GM20000 (cell line): ENCODE data around the gene ANKLE2.
"Not testable (repeated sequence)": the region's sequence is repeated elsewhere in the genome, so short reads cannot be mapped to it uniquely, and the experiment has no call there.

Experiments
- DNase-seq: peaks from one replicate; pipeline ENCODE4 v3.0.0; 2012; ENCODE audit warnings: low spot score
- TF ChIP-seq, protein P1 (sequence below): IDR thresholded peaks from 2 replicates; pipeline ENCODE4 v1.5.1; 2012; ENCODE audit warnings: mild to moderate bottlenecking, control low read depth; ENCODE audit errors: extremely low read depth, missing control alignments

ANKLE2 gene

DNA sequence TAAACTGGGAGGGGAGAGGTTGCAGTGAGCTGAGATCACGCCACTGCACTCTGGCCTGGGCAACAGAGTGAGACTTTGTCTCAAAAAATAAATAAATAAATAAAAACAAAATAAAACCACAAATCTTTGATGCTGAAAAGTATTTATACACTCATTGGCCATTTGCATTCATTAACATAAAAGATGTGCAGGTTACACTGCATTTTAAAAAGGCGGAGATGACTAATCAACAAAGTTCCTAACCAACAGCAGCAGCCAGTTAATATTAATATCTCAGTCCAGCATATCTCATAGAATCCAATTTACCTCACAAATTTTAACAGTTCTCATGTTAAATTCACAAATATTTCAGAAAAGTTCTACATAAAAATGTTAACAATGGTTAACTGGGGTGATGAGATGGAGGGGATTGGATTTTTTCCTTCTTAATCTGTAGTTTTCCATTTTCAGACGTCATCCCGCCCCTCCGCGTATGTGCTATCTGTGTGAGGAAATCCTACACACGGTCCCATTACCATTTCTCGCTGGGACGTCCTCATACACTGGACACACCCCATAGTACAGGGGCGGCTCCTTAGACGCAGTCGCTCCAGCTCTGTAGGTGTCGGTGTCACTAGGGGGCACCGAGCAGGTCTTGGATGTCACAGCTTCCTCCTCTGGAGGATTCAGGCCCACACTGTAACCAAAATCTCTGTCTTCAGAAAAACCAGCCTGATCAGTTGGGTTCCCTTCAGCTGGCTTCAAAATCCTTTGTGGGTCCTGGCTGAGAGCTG is 7.3 kb downstream of the ANKLE2 start:
- TF ChIP-seq, protein P1, sequence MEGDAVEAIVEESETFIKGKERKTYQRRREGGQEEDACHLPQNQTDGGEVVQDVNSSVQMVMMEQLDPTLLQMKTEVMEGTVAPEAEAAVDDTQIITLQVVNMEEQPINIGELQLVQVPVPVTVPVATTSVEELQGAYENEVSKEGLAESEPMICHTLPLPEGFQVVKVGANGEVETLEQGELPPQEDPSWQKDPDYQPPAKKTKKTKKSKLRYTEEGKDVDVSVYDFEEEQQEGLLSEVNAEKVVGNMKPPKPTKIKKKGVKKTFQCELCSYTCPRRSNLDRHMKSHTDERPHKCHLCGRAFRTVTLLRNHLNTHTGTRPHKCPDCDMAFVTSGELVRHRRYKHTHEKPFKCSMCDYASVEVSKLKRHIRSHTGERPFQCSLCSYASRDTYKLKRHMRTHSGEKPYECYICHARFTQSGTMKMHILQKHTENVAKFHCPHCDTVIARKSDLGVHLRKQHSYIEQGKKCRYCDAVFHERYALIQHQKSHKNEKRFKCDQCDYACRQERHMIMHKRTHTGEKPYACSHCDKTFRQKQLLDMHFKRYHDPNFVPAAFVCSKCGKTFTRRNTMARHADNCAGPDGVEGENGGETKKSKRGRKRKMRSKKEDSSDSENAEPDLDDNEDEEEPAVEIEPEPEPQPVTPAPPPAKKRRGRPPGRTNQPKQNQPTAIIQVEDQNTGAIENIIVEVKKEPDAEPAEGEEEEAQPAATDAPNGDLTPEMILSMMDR, result no peak
- DNase-seq, result no peak

DNA sequence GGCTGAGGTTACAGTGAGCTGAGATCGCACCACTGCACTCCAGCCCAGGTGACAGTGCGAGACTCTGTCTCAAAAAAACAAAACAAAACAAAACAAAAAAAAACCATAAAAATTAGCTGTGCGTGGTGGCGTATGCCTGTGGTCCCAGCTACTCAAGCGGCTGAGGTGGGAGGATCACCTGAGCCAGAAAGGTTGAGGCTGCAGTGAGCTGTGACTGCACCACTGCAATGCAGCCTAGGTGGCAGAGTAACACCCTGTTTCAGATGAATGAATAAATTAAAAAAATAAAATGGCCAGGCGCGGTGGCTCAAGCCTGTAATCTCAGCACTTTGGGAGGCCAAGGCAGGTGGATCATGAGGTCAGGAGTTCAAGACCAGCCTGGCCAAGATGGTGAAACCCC is 8.0 kb downstream of the ANKLE2 start:
- not testable (repeated sequence) for DNase-seq

DNA sequence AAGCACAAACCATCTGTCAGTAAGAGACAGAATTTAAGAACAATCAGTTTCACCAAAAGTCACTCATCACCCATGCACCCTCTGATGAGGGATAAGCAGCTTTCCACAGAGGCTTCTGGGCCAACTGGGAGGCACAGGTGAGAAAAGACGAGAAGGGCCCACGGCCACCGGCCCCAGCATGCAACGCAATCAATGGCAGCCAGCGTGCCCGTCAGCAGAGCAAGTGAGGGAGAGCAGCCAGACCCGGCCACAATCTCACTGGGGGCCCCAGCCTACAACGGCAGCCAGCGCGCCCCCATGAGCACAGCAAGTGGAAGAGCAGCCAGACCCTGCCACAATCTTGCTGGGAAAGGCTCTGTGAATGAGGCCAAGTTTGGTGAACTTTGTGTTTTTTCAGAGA is 13.3 kb downstream of the ANKLE2 start:
- DNase-seq, result no peak

DNA sequence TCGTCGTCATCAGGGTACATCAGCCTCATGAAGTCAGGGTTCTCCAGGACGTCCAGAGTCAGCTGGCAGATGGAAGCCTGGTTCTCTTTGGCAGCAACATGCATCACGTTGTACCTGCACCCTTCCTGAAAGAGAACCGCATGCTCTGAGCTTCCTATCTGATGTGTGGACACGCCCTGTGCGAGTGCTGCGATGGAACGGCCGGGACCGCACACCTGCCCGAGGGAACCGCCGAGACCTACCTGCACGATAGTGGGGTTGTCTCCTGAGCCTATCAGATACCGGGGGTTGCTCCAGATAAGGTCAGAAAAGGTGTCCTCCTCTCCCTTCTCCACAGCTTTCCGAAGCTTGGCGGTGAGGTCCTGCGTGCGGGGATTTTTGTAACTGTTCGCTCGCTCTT is 13.7 kb downstream of the ANKLE2 start:
- TF ChIP-seq, protein P1, result no peak
- DNase-seq, result no peak

More for the DNA sequence above, 13.3 kb downstream of the ANKLE2 start:
- TF ChIP-seq, protein P1, result no peak

DNA sequence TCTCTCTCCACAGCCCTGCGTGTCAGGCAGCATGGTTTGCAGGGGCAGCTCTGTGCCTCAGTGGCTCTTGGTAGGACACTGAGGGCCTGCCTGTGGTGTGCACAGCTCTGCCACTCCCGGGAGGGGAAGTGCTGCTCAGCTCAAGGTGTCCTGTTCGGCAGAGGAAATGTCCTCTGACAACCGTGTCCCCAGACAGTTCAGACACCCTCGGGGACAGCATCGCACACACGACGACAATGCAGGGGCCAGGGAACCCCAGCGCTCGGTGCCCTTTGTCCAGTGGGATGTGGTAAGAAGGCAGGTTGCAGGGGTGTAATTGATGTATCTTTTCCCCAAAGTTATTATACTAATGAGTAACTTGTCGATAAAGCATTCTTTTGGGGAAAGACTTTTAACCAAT is 14.2 kb downstream of the ANKLE2 start:
- DNase-seq, result no peak
- TF ChIP-seq, protein P1, result no peak

DNA sequence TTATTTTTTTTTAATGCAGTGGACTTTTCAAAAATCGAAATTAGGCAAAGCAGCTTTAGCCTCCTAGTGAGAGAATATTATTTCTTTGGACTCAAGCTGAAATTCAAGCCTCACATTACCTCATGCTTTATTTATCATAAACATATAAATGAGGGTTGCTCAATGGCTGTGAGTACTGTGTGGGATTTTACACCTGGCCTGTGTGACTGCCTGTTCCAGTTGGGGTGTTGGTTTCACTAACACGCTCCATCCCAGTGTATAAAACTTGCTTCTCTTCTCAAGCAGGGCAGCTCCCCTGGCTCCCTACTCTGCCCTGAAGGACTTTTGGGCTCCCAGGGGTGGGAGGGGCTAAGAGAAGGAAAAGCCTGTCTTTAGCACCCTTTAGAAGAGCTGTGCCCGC is 15.0 kb downstream of the ANKLE2 start:
- DNase-seq, result no peak
- TF ChIP-seq, protein P1, result no peak

DNA sequence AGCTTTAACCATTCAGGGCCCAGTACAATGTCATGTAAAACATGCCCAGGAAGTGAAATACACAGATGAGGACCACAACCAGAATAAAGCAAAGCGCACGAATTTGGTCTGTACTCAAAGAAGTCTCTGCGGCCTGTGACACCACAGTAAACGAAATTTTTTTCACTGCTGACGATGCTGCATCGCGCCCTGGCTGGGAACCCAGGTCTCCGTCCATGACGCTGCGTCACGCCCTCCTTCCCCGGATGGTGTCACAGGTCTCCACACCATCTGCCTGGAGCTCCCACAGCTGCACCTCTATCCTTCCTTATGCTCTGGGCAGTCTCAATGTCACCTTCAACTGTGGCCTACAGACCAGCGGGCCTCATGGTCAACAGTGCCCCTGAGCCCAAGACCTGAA is 17.8 kb downstream of the ANKLE2 start:
- no peak for DNase-seq

DNA sequence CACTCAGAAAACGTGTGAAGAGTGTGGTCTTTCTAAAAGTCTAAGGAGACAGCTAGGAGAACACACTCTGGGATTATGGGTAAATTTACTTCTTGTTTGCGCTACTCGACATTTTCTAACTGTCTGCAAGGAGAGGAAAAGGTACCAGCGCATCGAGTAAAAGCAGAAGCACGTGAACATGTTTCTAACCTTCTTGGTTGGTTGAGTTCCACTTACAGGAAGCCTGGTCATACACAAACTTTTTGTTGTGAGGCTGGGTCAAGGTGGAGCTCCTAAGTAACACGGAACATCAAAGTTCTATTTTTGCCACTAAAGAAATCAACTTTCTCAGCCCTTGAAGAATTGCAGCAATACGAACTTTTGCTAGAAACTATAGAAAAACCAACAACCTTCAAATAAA is 20.0 kb downstream of the ANKLE2 start:
- TF ChIP-seq, protein P1, result no peak
- no peak for DNase-seq

More for the DNA sequence above, 17.8 kb downstream of the ANKLE2 start:
- TF ChIP-seq, protein P1, result no peak
